Hepatocyte (in vitro differentiated cells): ENCODE measurements around the gene RNF169. TPM values are rescaled to one million over a fixed set of nuclear protein-coding genes. Genes with fewer than 3 reads are reported as not detected.

Experiments used
- DNase-seq: peaks from one replicate; pipeline ENCODE4 v3.0.0-alpha.2; 2016; ENCODE audit warnings: low spot score
- H2AFZ ChIP-seq: fragments of 200-600 bp; sonication (generic); 2 replicates; pipeline ENCODE4 v1.6.0; 2016; ENCODE audit warnings: antibody characterized with exemption, mild to moderate bottlenecking
- H3K27ac ChIP-seq: fragments of 200-600 bp; sonication (generic); 2 replicates; pipeline ENCODE4 v1.5.1; 2016; ENCODE audit warnings: mild to moderate bottlenecking
- H3K27me3 ChIP-seq: fragments of 200-600 bp; sonication (generic); 2 replicates; pipeline ENCODE4 v1.6.1; 2016
- H3K36me3 ChIP-seq: fragments of 200-600 bp; sonication (generic); replicated peaks from 2 replicates; pipeline ENCODE4 v1.5.1; 2016; ENCODE audit warnings: low read depth; ENCODE audit not compliant: insufficient read depth
- H3K4me1 ChIP-seq: fragments of 200-600 bp; sonication (generic); 2 replicates; pipeline ENCODE4 v1.5.1; 2016; ENCODE audit warnings: mild to moderate bottlenecking, moderate library complexity; ENCODE audit not compliant: insufficient read depth
- H3K4me2 ChIP-seq: fragments of 200-600 bp; sonication (generic); 2 replicates; pipeline ENCODE4 v1.6.0; 2016
- H3K4me3 ChIP-seq: fragments of 200-600 bp; sonication (generic); 2 replicates; pipeline ENCODE4 v1.5.1; 2016; ENCODE audit warnings: mild to moderate bottlenecking
- H3K79me2 ChIP-seq: fragments of 200-600 bp; sonication (generic); 2 replicates; pipeline ENCODE4 v1.6.0; 2017; ENCODE audit warnings: mild to moderate bottlenecking
- H3K9me2 ChIP-seq: fragments of 200-600 bp; sonication (generic); replicated peaks from 2 replicates; pipeline ENCODE4 v1.6.0; 2017; ENCODE audit warnings: mild to moderate bottlenecking; ENCODE audit not compliant: insufficient read depth
- H3K9me3 ChIP-seq: fragments of 200-600 bp; sonication (generic); 2 replicates; pipeline ENCODE4 v1.5.1; 2016; ENCODE audit warnings: low read depth, mild to moderate bottlenecking
- H4K20me1 ChIP-seq: fragments of 200-600 bp; sonication (generic); 2 replicates; pipeline ENCODE4 v1.6.0; 2016; ENCODE audit warnings: mild to moderate bottlenecking; ENCODE audit not compliant: insufficient read depth, poor library complexity, severe bottlenecking
- EZH2 ChIP-seq: fragments of 200-600 bp; sonication (generic); IDR thresholded peaks from 2 replicates; pipeline ENCODE4 v1.6.1; 2016; ENCODE audit warnings: antibody characterized with exemption, mild to moderate bottlenecking, borderline replicate concordance
- EZH2phosphoT487 ChIP-seq: fragments of 200-600 bp; sonication (generic); IDR thresholded peaks from one replicate; pipeline ENCODE4 v1.6.1; 2018; ENCODE audit warnings: antibody characterized with exemption, mild to moderate bottlenecking, low read depth, moderate library complexity; ENCODE audit not compliant: unreplicated experiment, severe bottlenecking
- WGBS: methylation state at CpG from one replicate; pipeline ENCODE4 v1.1.6; 2016; ENCODE audit warnings: low lambda C conversion rate; ENCODE audit errors: missing lambda C conversion rate; 5-methylcytosine and 5-hydroxymethylcytosine counted together
- polyA plus RNA-seq: library from polyadenylated mRNA; unstranded; fragments of >200 nt; fragmentation: Nextera tagmentation; extraction: Ambion mirVana; gene quantifications from 2 replicates; pipeline ENCODE4 v1.2.1, GENCODE V29; 2016
- total RNA-seq: library from RNA; depleted of rRNA; stranded (reverse); fragments of >200 nt; gene quantifications from 2 replicates; pipeline ENCODE4 v1.2.3, GENCODE V29; 2014
- TF ChIP-seq, protein P1 (sequence below): fragments of 200-600 bp; sonication (generic); IDR thresholded peaks from 2 replicates; pipeline ENCODE4 v1.5.1; 2016; ENCODE audit warnings: antibody characterized with exemption, mild to moderate bottlenecking; ENCODE audit not compliant: poor library complexity

RNF169 gene
- total and polyA plus RNA-seq, 2 experiments from 2014 or later = 2.4 to 18.8 TPM

GRCh38 chr11:74842967-74843366 lies 94.3 kb downstream of the RNF169 start:
- Histone ChIP-seq H4K20me1 (no peaks in the 10 kb centered on the region), H3K27ac (no peak overlapping the region), H3K9me2 (no peaks in the 10 kb centered on the region), H3K27me3 (no peaks in the 10 kb centered on the region), H3K4me1 (no peaks in the 10 kb centered on the region), H3K36me3 (no peaks in the 10 kb centered on the region), H3K9me3 (no peaks in the 10 kb centered on the region), H2AFZ (no peak overlapping the region), H3K79me2 (no peaks in the 10 kb centered on the region), H3K4me3 (no peak overlapping the region), H3K4me2 (no peak overlapping the region)
- 99% methylated on average over 13 of the region's 13 CpGs for WGBS
- no peak for DNase-seq
- TF ChIP-seq EZH2 (no peak), EZH2phosphoT487 (no peak)
- TF ChIP-seq, protein P1, sequence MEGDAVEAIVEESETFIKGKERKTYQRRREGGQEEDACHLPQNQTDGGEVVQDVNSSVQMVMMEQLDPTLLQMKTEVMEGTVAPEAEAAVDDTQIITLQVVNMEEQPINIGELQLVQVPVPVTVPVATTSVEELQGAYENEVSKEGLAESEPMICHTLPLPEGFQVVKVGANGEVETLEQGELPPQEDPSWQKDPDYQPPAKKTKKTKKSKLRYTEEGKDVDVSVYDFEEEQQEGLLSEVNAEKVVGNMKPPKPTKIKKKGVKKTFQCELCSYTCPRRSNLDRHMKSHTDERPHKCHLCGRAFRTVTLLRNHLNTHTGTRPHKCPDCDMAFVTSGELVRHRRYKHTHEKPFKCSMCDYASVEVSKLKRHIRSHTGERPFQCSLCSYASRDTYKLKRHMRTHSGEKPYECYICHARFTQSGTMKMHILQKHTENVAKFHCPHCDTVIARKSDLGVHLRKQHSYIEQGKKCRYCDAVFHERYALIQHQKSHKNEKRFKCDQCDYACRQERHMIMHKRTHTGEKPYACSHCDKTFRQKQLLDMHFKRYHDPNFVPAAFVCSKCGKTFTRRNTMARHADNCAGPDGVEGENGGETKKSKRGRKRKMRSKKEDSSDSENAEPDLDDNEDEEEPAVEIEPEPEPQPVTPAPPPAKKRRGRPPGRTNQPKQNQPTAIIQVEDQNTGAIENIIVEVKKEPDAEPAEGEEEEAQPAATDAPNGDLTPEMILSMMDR = no peak

GRCh38 chr11:74844072-74844471 lies 95.4 kb downstream of the RNF169 start:
- TF ChIP-seq EZH2phosphoT487 (no peak), EZH2 (no peak)
- TF ChIP-seq, protein P1 = no peak
- H3K9me2 ChIP-seq = no peaks in the 10 kb centered on the region
- no peak for DNase-seq
- no peak overlapping the region for H2AFZ ChIP-seq
- H3K79me2 ChIP-seq = no peaks in the 10 kb centered on the region
- no peaks in the 10 kb centered on the region for H4K20me1 ChIP-seq
- H3K4me2 ChIP-seq = no peak overlapping the region
- H3K4me1 ChIP-seq = no peaks in the 10 kb centered on the region
- H3K36me3 ChIP-seq = no peaks in the 10 kb centered on the region
- H3K27me3 ChIP-seq = no peaks in the 10 kb centered on the region
- no peak overlapping the region for H3K27ac ChIP-seq
- 89% methylated on average over 3 of the region's 3 CpGs for WGBS
- H3K9me3 ChIP-seq = no peaks in the 10 kb centered on the region
- H3K4me3 ChIP-seq = no peak overlapping the region

GRCh38 chr11:74844865-74845264 lies 96.2 kb downstream of the RNF169 start:
- H3K9me3 ChIP-seq = no peaks in the 10 kb centered on the region
- H3K4me2 ChIP-seq = no peak overlapping the region
- H4K20me1 ChIP-seq = no peaks in the 10 kb centered on the region
- no peak overlapping the region for H3K4me3 ChIP-seq
- no peak overlapping the region for H3K27ac ChIP-seq
- H2AFZ ChIP-seq = no peak overlapping the region
- no peaks in the 10 kb centered on the region for H3K9me2 ChIP-seq
- 96% methylated on average over 4 of the region's 4 CpGs for WGBS
- no peaks in the 10 kb centered on the region for H3K4me1 ChIP-seq
- TF ChIP-seq EZH2 (no peak), EZH2phosphoT487 (no peak)
- TF ChIP-seq, protein P1 = no peak
- DNase-seq = no peak
- no peaks in the 10 kb centered on the region for H3K36me3 ChIP-seq
- H3K27me3 ChIP-seq = no peaks in the 10 kb centered on the region
- no peaks in the 10 kb centered on the region for H3K79me2 ChIP-seq
